ENCODE results near the gene PPP1R11.
"Not testable (repeated sequence)": the region's sequence is repeated elsewhere in the genome, so short reads cannot be mapped to it uniquely, and the experiment has no call there.

Gene PPP1R11

DNA sequence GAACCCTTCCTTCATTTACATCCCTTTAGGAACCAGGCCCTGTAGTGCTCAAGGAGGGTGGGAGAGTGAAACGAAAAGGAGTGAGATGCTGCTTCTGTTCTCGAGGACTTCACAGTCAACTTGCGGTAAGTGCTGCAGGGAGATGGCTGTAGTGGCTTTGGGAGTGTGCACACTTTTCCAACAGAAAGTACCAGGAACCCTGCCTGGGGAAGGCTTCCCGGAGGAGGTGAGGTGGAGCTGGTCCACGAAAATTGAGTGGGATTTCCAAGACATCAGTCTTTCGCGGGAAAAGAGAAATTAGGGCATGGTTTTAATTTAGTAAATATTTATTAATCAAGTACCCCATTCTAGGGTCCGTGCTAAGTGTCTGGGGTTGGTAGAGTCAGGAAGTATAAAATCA lies 33.2 kb downstream of the PPP1R11 start:
- no peak for DNase-seq

DNA sequence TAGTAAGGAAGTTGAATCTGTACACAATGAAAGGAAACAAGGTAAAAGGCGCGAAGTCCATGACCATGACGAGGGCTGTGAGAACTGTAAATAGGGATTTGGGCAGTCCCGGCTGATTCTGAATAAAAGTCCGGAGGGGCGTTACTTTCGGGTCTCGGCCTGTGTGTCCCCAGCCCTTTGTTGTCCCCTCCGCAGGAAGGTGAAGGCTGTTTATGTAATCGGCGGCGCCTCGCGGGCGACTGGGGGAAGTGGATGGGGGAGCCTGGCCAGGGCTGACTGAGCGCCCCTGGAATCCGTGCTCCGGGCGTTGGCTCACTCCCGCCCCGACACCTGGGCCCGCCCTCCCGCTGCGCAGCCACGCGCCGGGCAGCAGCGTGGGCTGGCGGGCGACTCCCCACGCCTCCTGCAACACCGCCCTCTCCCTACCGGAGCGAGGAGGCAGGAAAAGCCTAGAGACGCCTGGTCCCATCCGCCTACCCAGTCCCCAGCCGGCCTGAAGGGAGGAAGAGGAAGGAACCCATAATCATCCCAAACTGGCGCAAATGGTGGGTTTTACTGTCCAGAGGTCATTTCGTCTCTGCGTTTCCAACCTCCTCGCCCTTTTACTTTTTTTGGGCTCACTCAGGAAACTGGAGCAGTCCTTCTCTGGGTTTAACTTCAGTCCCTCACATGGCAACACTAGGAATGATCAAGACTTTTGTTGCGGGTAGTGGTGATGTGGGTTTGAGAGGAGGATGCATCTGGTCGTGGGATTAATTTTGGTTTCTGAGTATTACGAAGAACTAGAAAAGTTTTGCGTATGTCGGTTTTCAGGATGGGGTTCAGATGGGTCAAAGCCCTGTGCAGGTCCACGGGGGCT lies 33.8 kb downstream of the PPP1R11 start:
- DNase-seq = no peak

DNA sequence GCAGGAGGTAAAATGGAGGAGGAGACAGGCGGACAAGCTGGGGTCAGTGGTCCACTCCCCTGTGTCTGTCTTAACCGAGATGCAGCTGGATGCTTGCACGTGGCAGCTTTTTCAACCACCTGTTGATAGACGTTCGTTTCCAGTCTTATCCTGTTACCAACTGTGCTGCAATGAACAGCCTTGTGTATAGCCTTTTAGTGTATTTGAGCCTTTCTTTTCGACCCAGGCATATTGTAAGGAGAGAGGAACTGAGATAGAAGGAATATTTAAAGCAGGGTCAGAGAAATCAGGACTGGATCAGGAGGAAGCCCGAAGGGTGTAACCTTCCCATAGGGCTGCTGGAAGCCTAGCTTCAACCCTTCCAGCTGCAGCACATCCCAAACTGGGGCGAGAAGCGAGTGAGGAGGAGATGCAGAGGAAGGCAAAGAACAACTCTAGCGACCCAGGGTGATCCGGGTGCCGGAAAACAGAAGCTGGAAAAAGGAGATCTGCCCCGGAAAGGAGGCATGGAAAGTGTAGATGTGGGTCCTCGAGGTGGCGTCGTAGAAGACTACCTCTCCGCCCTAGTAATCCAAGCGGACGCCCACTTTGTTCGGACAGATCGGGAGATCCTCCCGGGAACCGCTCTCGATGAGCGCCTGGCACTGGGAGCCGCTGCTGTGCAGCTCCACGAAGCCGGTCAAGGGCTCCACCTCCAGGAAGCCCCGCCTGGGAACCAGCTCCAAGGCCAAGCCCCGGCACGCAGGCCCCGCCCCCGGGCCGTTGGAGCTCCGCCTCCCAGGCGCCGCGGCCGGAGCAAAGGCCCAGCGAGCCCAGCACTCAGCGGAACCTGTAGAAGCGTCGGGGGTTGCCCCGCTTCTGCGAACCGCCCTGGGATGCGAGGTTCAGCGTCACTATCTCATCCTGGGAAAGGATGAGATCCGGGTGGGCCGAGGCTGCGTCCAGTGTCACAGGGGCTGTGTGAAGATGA lies 34.7 kb downstream of the PPP1R11 start:
- peak; percentile 84 for DNase-seq

DNA sequence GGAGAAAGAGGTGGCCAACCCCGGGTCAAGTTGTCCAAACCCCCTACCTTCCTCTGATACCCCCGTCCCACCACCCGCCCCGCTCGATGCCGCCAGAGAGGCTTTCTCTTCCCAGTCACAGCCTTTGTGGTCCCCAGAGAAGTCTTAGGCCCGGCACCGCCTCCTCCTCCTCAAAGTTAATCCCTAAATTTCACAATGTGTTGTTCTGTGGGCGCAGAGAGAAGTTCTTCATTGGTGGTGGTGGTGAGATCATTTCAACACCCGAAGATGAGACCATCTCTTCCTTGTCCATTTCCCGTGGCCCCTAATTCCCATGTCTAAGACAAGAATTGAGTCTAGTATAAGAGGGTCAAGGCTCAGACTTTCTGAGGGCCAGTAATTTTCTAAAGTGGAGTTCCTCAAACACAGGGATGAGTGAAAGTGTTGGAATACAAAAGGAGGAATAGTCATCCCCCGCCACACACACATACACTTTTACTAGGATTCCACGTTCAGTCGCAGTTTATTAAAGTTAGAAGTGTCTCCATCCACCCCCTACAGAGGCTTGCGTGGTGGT lies 35.5 kb downstream of the PPP1R11 start:
- DNase-seq = no peak

DNA sequence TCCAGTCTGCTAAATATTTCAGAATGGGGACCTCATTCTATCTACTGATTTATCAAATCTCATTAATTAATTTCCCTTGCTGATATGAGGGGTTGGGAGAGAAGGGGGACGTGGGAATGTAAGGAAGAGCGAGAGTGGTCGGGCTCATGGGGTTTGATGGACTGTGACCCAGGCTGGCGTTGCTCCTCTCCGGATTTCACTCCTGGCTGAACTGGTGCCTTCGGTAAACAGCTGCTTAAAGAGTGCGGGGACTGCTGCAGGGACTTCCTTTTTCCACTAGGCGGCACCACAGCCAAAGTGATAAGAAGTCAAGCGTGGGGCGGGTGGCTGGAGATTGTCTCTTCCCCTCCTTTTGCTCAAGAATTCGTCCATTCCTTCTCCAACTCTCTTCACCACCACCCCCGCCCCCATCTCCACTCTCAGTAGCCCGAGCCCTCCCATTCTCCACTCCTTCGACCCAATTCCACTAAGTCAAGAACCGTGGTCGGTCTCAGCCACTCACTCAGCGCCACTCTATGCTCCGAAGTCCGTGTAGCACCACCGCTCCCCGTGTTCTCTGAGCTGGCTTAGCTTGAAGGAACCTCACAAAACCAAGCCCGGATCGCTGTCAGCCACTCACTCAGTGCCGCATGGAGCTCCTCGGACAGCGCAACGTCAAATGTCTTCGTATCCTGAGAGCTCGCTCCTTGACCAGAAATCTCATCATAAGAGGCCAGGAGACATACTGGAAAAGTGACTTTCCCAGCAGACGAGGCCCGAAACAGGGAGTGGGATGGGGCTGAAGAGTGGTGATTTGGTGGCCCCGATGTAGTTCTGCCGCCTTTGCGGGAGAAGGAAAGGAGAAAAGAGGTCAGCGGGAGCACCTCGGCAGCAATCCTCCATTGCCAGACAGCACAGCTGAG lies 36.2 kb downstream of the PPP1R11 start:
- peak; percentile 86 for DNase-seq

DNA sequence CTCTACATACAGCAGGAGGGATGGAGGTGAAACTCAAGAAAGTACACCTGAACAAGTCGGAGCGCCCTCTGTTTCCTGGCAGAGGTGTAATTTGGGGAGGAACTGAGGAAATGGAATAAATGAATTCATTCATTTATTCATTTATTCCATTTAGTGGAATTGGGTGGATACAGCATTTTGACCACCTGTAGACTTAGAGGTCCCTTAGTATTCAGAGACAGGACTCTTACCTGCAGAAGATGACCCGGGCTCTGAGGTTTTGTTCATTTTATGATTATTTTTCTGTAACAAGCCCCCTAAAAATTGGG lies 36.8 kb downstream of the PPP1R11 start:
- no peak for DNase-seq

DNA sequence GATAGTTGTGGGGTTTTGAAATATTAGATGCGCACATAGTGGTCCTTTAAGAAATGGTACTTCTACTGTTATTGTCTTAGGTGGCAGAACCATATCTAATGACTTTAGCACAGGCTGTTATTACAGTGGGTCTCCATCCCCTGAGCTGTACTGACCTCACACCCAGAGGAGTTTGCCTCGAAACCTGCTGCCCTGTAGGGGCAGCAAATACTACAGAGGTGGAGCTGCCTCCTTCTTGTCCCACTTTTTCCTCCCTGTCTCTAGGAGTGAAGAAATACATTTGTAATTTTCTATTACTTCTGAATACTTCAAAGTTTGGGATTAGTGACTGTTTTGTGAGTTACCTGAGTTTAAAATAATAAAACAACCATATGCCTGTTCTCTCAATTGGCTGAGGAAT lies 37.7 kb downstream of the PPP1R11 start:
- DNase-seq = no peak

DNA sequence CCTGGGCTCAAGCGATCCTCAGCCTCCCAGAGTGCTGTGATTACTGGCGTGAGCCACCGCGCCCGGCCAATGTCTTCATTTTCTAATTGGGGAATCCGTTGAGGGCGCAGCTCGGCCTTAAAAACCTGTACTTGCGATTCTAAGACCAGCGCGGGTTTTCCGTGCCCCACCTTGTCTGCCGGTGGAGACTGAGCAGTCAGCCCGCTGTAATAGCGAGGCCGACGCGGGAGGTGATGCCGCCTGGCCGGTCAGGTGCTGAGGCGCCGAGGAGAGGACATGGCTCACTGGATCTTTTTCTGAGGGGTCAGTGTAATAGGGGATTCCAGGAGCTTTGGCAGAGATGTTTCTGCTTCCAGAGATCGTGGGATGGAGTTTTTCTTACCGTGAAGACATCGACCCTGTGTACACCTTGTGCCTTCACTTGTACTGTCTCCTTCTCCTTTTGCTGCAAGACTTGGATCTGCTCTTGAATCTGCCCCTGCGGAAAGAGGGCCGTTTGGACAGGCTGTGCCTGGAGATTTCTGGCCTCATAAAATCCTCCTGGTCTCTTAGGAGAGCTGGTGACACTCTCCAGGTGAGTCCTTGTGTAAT lies 44.4 kb downstream of the PPP1R11 start:
- no peak for DNase-seq

DNA sequence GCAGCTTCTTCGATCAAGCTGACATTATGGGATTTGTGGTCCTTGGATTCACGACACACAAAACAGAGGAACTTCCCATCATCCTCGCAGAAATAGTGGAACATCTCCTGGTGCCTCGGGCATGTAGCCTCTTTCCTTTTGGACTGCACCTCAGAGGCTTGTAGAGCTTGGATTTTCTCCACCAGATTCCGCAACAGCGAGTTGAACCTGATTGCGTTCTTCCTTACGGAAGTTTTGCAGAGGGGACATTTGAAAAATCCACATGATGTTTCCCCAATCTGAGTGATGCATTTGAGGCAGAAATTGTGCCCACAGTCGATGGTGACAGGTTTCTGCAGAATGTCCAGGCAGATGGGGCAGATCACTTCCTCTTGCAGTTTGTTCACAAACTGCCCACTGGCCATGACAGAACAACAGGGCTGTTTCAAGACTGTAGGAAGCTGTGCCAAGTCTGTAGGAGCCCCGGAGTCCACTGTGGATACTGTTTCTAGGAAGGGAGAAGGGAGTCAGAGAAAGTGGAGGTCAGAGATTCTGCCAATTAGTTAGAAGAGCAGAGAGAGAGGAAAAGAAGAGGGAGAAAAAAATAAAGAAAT lies 45.5 kb downstream of the PPP1R11 start:
- no peak for DNase-seq

DNA sequence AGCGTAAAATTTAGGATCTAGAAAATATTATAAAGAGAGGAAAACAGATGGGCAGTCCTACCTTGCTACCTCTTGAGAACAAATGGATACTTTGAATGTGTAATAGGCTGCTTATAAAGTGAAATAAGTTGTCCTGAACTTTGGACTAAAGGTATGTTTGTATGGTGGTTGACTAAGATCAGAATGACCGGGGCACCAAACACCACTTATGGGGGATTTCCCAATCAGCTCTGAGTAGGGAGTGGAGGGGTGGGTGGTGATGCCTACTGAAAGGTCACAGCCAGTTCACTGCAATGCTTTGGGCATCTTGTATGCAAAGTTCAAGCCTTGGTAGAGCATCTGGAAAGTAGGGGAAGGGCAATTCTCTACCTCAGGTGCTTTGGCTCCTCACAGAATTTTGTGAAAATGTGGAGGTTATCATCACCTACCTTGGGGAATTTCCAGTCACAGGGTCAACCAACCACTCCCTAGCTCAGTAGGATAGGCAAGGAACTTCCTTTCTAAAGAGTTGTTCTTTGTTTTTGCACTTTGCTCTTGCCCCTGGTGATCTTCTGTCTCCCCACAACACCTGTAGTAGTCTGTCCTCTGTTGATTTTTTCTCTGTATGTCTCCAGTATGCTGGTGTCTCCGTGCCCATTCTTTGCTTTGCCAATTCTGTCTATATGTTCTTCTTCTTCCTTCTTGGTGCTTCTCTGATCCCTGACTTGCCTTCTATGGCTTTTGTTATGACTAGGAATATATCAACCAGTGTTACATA lies 46.2 kb downstream of the PPP1R11 start, which contains the start of gene TRIM31:
TRIM31 (minus strand) TSS at position 88 of the 757 bp plus-strand sequence. CDS start 285 bp downstream, outside the sequence.
- DNase-seq = no peak

DNA sequence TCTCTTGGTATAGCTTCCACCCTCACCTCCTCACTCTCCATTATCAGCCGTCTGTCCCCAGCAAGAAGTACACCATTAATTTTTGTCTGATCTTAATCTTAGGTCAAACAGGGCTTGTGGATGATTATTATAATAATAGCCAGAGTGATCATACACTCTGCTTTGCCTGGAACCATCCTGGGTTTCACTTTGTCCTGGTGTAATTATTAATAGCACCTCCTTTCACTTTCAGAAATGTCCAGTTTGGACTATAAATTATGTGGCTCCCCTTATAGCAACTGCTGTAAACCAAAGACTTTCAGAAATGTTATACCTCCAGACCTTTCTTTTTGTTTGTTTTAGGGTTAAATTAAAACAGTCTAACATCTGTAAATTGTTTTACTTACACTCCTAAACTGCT lies 46.8 kb downstream of the PPP1R11 start:
- no peak for DNase-seq

DNA sequence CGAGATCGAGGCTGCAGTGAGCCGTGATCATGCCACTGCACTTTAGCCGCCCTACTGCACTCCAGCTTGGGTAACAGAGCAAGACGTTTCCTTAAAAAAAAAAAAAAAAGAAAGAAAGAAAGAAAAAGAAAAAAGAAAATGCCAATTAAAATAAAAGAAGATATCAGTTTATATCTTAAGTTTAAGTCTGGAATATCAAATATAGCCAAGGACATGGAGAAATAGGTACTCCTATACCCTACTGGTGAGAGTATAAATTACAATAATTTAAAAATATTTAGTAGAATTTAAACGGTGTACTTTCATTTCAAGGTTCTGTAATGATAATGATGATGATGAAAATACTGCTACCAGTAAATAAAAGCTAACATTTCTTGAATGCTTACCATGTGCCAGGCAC lies 49.7 kb downstream of the PPP1R11 start:
- DNase-seq = no peak

DNA sequence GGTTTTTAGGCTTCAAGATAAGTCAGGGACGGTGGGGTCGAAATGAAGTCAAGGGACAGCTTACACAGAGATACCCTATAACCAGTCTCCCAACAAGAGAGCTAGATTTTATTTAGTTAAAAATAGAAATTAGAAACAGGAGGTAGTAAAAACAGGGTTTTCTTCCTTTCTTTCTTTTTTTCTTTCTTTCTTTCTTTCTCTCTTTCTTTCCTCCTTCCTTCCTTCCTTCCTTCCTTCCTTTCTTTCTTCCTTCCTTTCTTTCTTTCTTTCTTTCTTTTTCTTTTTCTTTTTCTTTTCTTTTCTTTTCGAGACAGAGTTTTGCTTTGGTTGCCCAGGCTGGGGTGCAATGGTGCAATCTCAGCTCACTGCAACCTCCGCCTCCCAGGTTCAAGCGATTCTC lies 51.7 kb downstream of the PPP1R11 start:
- DNase-seq = not testable (repeated sequence)

Measured in midbrain (tissue), 1 donor.